GM18526 (cell line): ENCODE measurements around the gene MAB21L4.

Source experiments
- POLR2A ChIP-seq: IDR thresholded peaks from 3 replicates; pipeline ENCODE4 v1.6.1; 2011; ENCODE audit not compliant: insufficient read length; ENCODE audit errors: extremely low read depth

The MAB21L4 gene

GRCh38 chr2:240869956-240870875, 25.7 kb downstream of the MAB21L4 start:
- no peak for TF ChIP-seq POLR2A

- TF ChIP-seq POLR2A: no peak
Observed at GRCh38 chr2:240869109-240869955, 26.6 kb downstream of the MAB21L4 start.

DNA sequence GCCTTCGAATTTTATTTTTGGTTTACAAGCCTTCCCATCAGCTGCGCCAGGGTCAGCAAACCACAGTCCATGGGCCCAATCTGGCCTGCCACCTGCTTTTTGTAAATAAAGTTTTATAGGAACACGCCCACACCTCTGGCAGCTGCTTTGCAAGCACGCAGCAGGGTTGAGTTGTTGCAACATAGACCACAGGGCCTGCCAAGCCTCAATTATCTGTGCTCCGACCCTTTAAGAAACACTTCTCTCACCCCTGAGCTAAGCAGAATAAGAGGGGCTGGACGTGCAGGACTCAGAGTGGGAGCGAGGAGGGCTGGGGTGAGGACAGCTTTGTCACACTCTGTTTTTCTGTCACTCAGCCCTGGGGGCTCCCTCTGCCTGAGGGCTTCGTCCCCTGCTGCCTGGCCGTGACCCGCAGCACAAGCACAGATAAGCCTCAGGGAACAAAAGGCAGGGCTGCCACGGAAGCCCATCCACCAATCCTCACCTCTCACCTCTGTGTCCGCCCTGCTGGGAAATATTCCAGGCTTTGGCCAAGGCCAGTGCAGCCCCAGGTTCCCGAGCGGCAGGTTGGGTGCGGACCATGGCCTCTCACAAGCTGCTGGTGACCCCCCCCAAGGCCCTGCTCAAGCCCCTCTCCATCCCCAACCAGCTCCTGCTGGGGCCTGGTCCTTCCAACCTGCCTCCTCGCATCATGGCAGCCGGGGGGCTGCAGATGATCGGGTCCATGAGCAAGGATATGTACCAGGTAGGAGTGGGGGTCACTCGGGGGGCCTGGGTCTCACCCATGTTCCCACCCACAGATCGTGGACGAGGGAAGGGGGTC, 27.5 kb downstream of the MAB21L4 start, which contains the start of gene AGXT:
Gene AGXT, plus strand, starts transcription at position 539 of the 823 bp plus-strand sequence. Its CDS starts 42 bp downstream, at position 581.
- TF ChIP-seq POLR2A: no peak

GRCh38 chr2:240865391-240865790, 30.6 kb downstream of the MAB21L4 start:
- no peak for TF ChIP-seq POLR2A

DNA sequence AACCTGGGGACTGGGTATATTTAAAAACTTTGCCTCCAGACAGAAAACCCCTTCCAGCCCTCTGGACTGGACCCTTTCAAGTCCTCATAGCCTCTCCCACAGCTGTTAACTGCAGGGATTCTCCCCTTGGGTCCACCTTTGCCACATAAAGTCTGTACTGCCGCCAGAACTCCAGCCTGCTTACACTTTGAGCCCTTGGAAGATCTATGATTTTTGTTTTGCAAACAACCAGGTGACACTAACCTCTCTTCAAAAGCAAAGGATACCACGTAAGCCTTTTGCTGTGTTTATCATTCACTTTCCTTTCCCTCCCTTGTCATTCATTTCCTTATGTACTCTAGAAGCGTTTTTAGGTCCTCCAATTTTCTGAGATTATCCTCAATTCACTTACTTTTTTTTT, 31.5 kb downstream of the MAB21L4 start:
- no peak for TF ChIP-seq POLR2A

GRCh38 chr2:240861547-240861946, 34.4 kb downstream of the MAB21L4 start:
- no peak for TF ChIP-seq POLR2A

DNA sequence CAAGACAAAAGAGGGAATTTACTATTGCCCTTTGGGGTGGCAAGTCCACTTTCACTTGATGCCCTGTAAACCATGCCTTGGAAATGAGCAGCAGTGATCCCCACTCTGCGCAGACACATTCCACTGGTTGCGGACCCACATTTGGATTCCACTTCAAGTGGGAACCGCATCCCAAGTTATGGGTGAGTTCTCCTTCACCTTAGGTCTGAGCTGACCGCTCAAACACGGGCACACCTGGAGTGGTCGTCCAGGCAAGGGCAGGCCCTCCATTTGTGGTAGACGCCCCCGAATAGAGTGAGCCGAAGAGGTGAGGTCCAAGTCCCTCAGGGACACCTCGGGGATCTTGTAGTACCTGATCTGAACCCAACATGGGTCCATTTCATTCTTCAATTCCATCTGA, 37.1 kb downstream of the MAB21L4 start:
- TF ChIP-seq POLR2A: no peak

DNA sequence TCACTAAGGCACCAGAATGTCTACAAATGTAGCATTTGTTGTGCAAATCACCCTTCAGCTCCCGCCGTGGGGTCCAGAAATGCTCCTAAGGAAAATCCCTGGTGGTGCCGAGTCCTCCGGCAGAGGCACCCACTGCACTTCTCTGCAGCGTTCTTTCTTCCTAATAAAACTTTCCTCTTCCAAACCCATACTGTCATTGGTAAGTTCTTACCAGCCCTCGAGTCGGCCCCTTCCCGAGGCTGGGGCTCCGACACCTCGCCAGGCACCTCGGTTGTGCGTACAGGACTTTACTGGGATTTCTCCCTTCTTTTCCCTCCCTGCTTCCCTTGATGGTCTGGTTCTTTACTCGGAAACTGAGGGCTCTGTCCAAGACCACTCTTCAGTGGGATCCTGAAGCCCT, 37.6 kb downstream of the MAB21L4 start:
- no peak for TF ChIP-seq POLR2A

DNA sequence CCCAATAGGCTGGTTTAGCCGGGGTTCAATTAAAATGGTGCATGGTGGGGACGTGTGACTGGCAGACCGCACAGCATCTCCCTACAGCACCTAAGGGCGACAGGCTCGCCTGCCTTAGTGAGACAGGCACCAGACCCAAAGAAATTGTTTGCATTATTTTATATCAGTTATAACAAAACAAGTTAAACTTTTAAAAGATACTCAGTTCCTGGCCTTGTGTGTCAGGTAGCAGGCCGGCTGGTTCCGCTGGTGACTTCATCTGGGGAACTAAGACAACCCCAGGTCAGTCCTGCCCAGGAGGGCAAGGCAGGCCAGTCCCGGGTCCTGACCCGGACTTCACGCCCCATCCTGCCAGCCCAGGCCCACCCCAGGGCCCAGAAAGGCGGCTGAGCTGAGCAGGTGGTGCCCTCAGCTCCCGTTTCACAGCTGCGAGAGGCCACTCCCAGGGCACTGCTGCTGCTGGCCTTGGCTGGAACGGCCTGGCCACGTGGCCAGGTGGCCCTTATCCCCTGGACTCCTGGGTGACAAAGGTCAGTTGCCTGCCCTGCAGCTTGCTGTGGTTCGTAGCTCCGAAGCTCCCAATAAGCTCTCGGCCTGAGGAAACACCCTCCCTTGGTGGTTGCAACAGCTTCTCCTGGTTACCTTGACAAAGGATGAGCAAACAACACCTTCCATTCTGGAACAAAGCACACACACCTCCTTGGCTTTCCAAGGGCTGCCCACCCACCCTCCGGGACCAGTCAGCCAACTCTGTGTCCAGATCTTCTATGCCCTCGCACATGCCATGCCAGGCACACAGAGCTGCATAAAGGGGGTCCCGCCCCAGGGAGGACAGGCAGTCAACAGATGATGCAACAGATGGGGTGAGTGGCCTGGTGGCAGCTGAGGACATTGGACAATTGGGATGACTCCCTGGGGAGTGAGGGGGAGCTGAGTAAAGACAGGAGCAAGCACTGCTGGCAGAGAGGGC, 38.6 kb downstream of the MAB21L4 start:
- TF ChIP-seq POLR2A: no peak

DNA sequence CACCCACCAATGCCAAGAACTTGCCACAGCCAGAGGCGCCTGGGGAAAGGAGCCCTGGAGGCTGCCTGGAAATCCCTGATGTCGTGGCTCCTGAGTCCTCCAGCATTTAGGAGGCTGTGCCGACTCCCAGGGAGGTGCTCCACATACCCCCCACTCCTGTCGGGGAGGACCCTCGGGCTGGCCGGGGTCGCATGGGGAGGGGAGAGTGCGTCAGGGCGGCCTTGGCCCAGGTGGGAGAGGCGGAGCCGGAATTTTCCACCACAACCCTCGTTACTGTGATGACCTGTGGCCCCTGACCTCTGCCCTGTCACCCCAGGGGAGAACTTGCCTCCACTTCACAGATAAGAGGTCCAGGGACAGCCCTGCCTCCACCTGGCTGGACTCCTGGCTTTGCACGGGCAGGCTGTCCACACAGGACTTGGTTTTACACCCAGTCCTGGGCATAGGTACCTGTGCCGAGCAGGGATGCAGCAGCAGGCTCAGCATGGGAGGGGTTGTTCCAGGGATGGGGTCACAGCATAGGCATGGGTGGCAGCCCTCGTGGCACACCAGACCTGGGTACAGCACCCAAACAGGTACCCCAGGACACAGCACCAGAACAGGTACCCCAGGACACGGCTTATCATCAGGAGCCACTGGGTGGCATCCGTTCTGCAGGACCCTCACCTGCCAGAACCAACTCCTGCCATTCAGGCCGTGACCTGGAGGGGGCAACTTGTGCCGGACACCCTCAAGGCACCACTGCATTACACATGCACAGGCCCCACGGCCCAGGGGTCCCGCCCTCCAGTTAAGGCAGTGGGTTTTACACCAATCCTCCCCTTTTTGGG, 39.6 kb downstream of the MAB21L4 start:
- no peak for TF ChIP-seq POLR2A

- no peak for TF ChIP-seq POLR2A
Observed at GRCh38 chr2:240855670-240856069, 40.3 kb downstream of the MAB21L4 start.

- no peak for TF ChIP-seq POLR2A
Observed at GRCh38 chr2:240852671-240853314, 43.2 kb downstream of the MAB21L4 start.
